SK-N-SH treated with all-trans-retinoic acid at 6 μM for 48 hours (cell line): ENCODE data around the gene HNRNPC.

ENCODE experiments used
- ARNTL ChIP-seq: fragments of 450-650 bp; formaldehyde crosslinking; IDR thresholded peaks from 2 replicates; pipeline ENCODE4 v1.5.0; 2020; ENCODE audit warnings: low read depth, mild to moderate bottlenecking, moderate library complexity, borderline replicate concordance
- BACH2 ChIP-seq: fragments of 250-450 bp; sonication (Bioruptor Pico); IDR thresholded peaks from 2 replicates; pipeline ENCODE4 v1.9.0; 2021; ENCODE audit warnings: mild to moderate bottlenecking, borderline replicate concordance
- CSDC2 ChIP-seq: fragments of 250-450 bp; sonication (Bioruptor Pico); IDR thresholded peaks from 2 replicates; pipeline ENCODE4 v1.5.0; 2020; ENCODE audit warnings: mild to moderate bottlenecking, moderate library complexity
- ESRRG ChIP-seq: fragments of 250-450 bp; sonication (Bioruptor Pico); IDR thresholded peaks from 2 replicates; pipeline ENCODE4 v1.6.1; 2021; ENCODE audit warnings: mild to moderate bottlenecking
- GLIS3 ChIP-seq: fragments of 250-450 bp; sonication (Bioruptor Pico); IDR thresholded peaks from 2 replicates; pipeline ENCODE4 v1.5.0; 2020; ENCODE audit warnings: mild to moderate bottlenecking, moderate library complexity
- PPARA ChIP-seq: fragments of 250-450 bp; sonication (Bioruptor Pico); IDR thresholded peaks from 2 replicates; pipeline ENCODE4 v1.5.0; 2020; ENCODE audit warnings: mild to moderate bottlenecking, borderline replicate concordance
- RARB ChIP-seq: fragments of 250-450 bp; sonication (Bioruptor Pico); IDR thresholded peaks from 2 replicates; pipeline ENCODE4 v1.8.0; 2021; ENCODE audit warnings: mild to moderate bottlenecking, moderate library complexity
- TOX ChIP-seq: fragments of 250-450 bp; sonication (Bioruptor Pico); IDR thresholded peaks from 2 replicates; pipeline ENCODE4 v1.8.0; 2021; ENCODE audit warnings: mild to moderate bottlenecking, moderate library complexity, borderline replicate concordance
- ZFP3 ChIP-seq: fragments of 250-450 bp; sonication (Bioruptor Pico); IDR thresholded peaks from 2 replicates; pipeline ENCODE4 v1.5.0; 2020; ENCODE audit warnings: mild to moderate bottlenecking, moderate library complexity
- ZFP30 ChIP-seq: fragments of 450-650 bp; formaldehyde crosslinking; IDR thresholded peaks from 2 replicates; pipeline ENCODE4 v1.5.0; 2022; ENCODE audit warnings: mild to moderate bottlenecking, moderate library complexity
- ZNF565 ChIP-seq: fragments of 450-650 bp; formaldehyde crosslinking; conservative IDR thresholded peaks from 2 replicates; pipeline ENCODE4 v1.5.0; 2020; ENCODE audit warnings: low read depth, mild to moderate bottlenecking, moderate library complexity
- TF ChIP-seq, protein P1 (sequence below): fragments of 250-450 bp; sonication (Bioruptor Pico); IDR thresholded peaks from 2 replicates; pipeline ENCODE4 v1.5.1; 2020; ENCODE audit warnings: low read depth, mild to moderate bottlenecking, moderate library complexity
- TF ChIP-seq, protein P2 (sequence below): fragments of 250-450 bp; sonication (Bioruptor Pico); IDR thresholded peaks from 2 replicates; pipeline ENCODE4 v1.8.0; 2020; ENCODE audit warnings: mild to moderate bottlenecking, moderate library complexity, borderline replicate concordance
- TF ChIP-seq, protein P3 (sequence below): fragments of 250-450 bp; sonication (Bioruptor Pico); IDR thresholded peaks from 2 replicates; pipeline ENCODE4 v1.8.0; 2021; ENCODE audit warnings: low read depth, mild to moderate bottlenecking, moderate library complexity, borderline replicate concordance

DNA sequence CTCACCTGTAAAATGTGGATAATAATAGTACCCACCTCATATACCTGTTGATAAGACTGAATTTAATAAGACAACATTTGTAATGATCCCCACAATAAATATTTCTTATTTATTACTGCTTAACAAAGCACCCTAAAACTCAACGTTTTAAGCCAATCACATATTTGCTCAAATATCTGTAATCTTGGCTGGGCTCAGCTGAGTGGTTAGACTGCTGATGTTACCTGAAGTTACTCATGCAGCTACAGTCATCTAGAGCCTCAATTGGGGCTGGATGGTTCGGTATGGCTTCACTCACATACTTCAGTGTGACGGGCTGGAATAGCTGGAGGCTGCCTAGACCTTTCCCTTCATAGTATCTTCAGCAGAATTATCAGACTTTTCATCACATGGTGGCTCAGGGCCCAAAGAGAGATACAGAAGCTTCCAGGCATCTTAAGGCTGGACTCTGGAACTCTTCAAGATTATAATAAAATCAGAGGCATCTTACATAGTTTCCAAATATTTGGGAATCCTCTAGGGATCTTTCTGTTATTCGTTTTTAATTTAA, 109.1 kb downstream of the HNRNPC start:
- TF ChIP-seq, protein P1, sequence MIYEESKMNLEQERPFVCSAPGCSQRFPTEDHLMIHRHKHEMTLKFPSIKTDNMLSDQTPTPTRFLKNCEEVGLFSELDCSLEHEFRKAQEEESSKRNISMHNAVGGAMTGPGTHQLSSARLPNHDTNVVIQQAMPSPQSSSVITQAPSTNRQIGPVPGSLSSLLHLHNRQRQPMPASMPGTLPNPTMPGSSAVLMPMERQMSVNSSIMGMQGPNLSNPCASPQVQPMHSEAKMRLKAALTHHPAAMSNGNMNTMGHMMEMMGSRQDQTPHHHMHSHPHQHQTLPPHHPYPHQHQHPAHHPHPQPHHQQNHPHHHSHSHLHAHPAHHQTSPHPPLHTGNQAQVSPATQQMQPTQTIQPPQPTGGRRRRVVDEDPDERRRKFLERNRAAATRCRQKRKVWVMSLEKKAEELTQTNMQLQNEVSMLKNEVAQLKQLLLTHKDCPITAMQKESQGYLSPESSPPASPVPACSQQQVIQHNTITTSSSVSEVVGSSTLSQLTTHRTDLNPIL (CRISPR knock-in tag): no peak
- no peak for TF ChIP-seq ARNTL (CRISPR knock-in tag)
- no peak for TF ChIP-seq ZFP3
- TF ChIP-seq, protein P2, sequence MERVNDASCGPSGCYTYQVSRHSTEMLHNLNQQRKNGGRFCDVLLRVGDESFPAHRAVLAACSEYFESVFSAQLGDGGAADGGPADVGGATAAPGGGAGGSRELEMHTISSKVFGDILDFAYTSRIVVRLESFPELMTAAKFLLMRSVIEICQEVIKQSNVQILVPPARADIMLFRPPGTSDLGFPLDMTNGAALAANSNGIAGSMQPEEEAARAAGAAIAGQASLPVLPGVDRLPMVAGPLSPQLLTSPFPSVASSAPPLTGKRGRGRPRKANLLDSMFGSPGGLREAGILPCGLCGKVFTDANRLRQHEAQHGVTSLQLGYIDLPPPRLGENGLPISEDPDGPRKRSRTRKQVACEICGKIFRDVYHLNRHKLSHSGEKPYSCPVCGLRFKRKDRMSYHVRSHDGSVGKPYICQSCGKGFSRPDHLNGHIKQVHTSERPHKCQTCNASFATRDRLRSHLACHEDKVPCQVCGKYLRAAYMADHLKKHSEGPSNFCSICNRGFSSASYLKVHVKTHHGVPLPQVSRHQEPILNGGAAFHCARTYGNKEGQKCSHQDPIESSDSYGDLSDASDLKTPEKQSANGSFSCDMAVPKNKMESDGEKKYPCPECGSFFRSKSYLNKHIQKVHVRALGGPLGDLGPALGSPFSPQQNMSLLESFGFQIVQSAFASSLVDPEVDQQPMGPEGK (CRISPR knock-in tag): no peak
- no peak for TF ChIP-seq ESRRG (CRISPR knock-in tag)
- no peak for TF ChIP-seq ZFP30 (CRISPR knock-in tag)
- TF ChIP-seq, protein P3, sequence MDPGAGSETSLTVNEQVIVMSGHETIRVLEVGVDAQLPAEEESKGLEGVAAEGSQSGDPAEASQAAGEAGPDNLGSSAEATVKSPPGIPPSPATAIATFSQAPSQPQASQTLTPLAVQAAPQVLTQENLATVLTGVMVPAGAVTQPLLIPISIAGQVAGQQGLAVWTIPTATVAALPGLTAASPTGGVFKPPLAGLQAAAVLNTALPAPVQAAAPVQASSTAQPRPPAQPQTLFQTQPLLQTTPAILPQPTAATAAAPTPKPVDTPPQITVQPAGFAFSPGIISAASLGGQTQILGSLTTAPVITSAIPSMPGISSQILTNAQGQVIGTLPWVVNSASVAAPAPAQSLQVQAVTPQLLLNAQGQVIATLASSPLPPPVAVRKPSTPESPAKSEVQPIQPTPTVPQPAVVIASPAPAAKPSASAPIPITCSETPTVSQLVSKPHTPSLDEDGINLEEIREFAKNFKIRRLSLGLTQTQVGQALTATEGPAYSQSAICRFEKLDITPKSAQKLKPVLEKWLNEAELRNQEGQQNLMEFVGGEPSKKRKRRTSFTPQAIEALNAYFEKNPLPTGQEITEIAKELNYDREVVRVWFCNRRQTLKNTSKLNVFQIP (CRISPR knock-in tag): no peak
- no peak for TF ChIP-seq TOX (CRISPR knock-in tag)
- no peak for TF ChIP-seq RARB (CRISPR knock-in tag)
- TF ChIP-seq ZNF565 (CRISPR knock-in tag): no peak
- TF ChIP-seq GLIS3 (CRISPR knock-in tag): no peak
- no peak for TF ChIP-seq PPARA (CRISPR knock-in tag)
- no peak for TF ChIP-seq CSDC2 (CRISPR knock-in tag)
- no peak for TF ChIP-seq BACH2 (CRISPR knock-in tag)
